Activated CD4-positive, alpha-beta memory T cell treated with anti-CD3 and anti-CD28 coated beads for 36 hours (primary cell): ENCODE measurements around the gene TMEM250. TPM values are rescaled to one million over a fixed set of nuclear protein-coding genes. Genes with fewer than 3 reads are reported as not detected.

ENCODE experiments used
- total RNA-seq, 2 experiments: library from RNA; stranded (reverse); gene quantifications; one replicate each; pipeline ENCODE4 v1.2.3, GENCODE V29; 2021

Gene TMEM250
- total RNA-seq, 2 experiments from 2014 or later = 28.0 to 28.4 TPM

Other genes with a start within 250 kb of the TMEM250 start
- 10 to 100 TPM; 43.2 to 46.0 TPM for gene CAMSAP1, start 211.3 kb downstream of the TMEM250 start, total RNA-seq
- gene UBAC1, start 157.5 kb downstream of the TMEM250 start, total RNA-seq = 10 to 100 TPM; 41.3 to 42.0 TPM
- 1 to 10 TPM; 8.1 to 8.5 TPM for gene NACC2, start 23.6 kb downstream of the TMEM250 start, total RNA-seq
- not detected for gene LHX3, start 86.3 kb upstream of the TMEM250 start, total RNA-seq
- 10 to 100 TPM; 19.0 to 19.4 TPM for gene QSOX2, start 126.9 kb upstream of the TMEM250 start, total RNA-seq
- gene CCDC187, start 185.2 kb upstream of the TMEM250 start, total RNA-seq = not detected
- gene GPSM1, start 208.7 kb upstream of the TMEM250 start, total RNA-seq = 10 to 100 TPM; 10.6 to 11.3 TPM
- 10 to 100 TPM; 14.5 to 15.2 TPM for gene DNLZ, start 244.9 kb upstream of the TMEM250 start, total RNA-seq